Upper lobe of left lung (tissue), 6 donors: ENCODE data around the gene LMOD1. TPM values are rescaled to one million over a fixed set of nuclear protein-coding genes. Genes with fewer than 3 reads are reported as not detected.

ENCODE experiments used
- ATAC-seq, 2 donors: fragments of 200-7000 bp; cut with Tn5 transposase; one replicate each; pipeline ENCODE4 v1.9.1; 2022; ENCODE audit warnings: mild to moderate bottlenecking in 2 of 2, moderate library complexity in 2 of 2; ENCODE audit not compliant: low FRiP score in 2 of 2
- DNase-seq, 2 donors: peaks; one replicate each; pipeline ENCODE4 v3.0.0-alpha.2; 2019 to 2020
- H3K27ac ChIP-seq, 4 donors: fragments of 200-600 bp; sonication (generic); one replicate each; pipeline ENCODE4 v1.5.1; 2016 to 2019
- H3K27me3 ChIP-seq, 4 donors: fragments of 200-600 bp; sonication (generic); one replicate each; pipeline ENCODE4 v1.5.1; 2017 to 2019
- H3K36me3 ChIP-seq, 4 donors: fragments of 200-600 bp; sonication (generic); one replicate each; pipeline ENCODE4 v1.5.1; 2016 to 2019
- H3K4me1 ChIP-seq, 4 donors: fragments of 200-600 bp; sonication (generic); one replicate each; pipeline ENCODE4 v1.5.1; 2018 to 2019
- H3K4me3 ChIP-seq, 4 donors: fragments of 200-600 bp; sonication (generic); one replicate each; pipeline ENCODE4 v1.5.1; 2017 to 2019; ENCODE audit warnings: mild to moderate bottlenecking in 2 of 4, moderate library complexity in 1 of 4
- H3K9me3 ChIP-seq, 4 donors: fragments of 200-600 bp; sonication (generic); one replicate each; pipeline ENCODE4 v1.5.1; 2018 to 2019
- CTCF ChIP-seq, 6 experiments: fragments of 450-650 bp in 4 of 6; fragments of 200-600 bp in 2 of 6; sonication (generic) in 2 of 6; IDR thresholded peaks; one replicate each; pipeline ENCODE4 v1.5.1; 2016 to 2019; ENCODE audit warnings: antibody characterized with exemption in 6 of 6
- EP300 ChIP-seq, 4 donors: sonication (generic); formaldehyde crosslinking; IDR thresholded peaks; one replicate each; pipeline ENCODE4 v1.5.1; 2017; ENCODE audit warnings: antibody characterized with exemption in 4 of 4, control low read depth in 2 of 4
- POLR2A ChIP-seq, 4 donors: fragments of 450-650 bp; IDR thresholded peaks; one replicate each; pipeline ENCODE4 v1.5.1; 2016 to 2017; ENCODE audit warnings: antibody characterized with exemption in 4 of 4, mild to moderate bottlenecking in 2 of 4
- POLR2AphosphoS5 ChIP-seq, 2 donors: sonication (generic); formaldehyde crosslinking; IDR thresholded peaks; one replicate each; pipeline ENCODE4 v1.5.1; 2017; ENCODE audit warnings: antibody characterized with exemption in 2 of 2
- WGBS, 2 donors: methylation state at CpG; one replicate each; pipeline ENCODE4 v1.1.5; 2017 to 2018; 5-methylcytosine and 5-hydroxymethylcytosine counted together
- total RNA-seq, 6 donors: library from RNA; depleted of rRNA in 4 of 6; stranded (reverse); fragments of >200 nt in 4 of 6; gene quantifications; one replicate each; pipeline versions ENCODE4 v1.1.0 to v1.2.1, GENCODE V29; 2016 to 2021
- donor health status: DM: no; HTN: no; CAD: no; lungs with moderate emphysema.
- donor health status: DM: no; HTN: yes; CAD: no; lungs with severe emphysema.

LMOD1 gene
- total RNA-seq, 6 donors from 2014 or later: 16.6 to 28.1 (median 22.9) TPM

GRCh38 chr1:201958348-201958747 is 12.0 kb upstream of the LMOD1 start:
- DNase-seq (no peak), ATAC-seq (no peak)
- H3K4me3 ChIP-seq: no peak overlapping the region
- no peaks in the 10 kb centered on the region for H3K9me3 ChIP-seq
- H3K4me1 ChIP-seq: peaks cover 9 to 21% (median 15%) of the 10 kb centered on the region in 4 donors
- H3K27me3 ChIP-seq: no peaks in the 10 kb centered on the region
- H3K36me3 ChIP-seq: peaks cover 7 to 64% (median 42%) of the 10 kb centered on the region in 4 donors
- WGBS, 2 donors: 89% methylated on average over 5 of the region's 5 CpGs
- TF ChIP-seq POLR2A (IDR thresholded peaks at IDR 0.05) (no peak), EP300 (IDR thresholded peaks at IDR 0.05) (no peak), POLR2AphosphoS5 (IDR thresholded peaks at IDR 0.05) (no peak), CTCF (IDR thresholded peaks at IDR 0.05) (no peak)
- H3K27ac ChIP-seq: no peak overlapping the region

- TF ChIP-seq EP300 (IDR thresholded peaks at IDR 0.05) (no peak), POLR2AphosphoS5 (IDR thresholded peaks at IDR 0.05) (no peak), CTCF (IDR thresholded peaks at IDR 0.05) (no peak), POLR2A (IDR thresholded peaks at IDR 0.05) (peak in 1 of 4 donors; percentile 14)
- Histone ChIP-seq H3K36me3 (peaks cover 0 to 38% (median 24%) of the 10 kb centered on the region in 4 donors), H3K27me3 (no peaks in the 10 kb centered on the region), H3K27ac (peak overlapping the region; percentile 89 to 92 (median 90)), H3K4me1 (peaks cover 9 to 21% (median 15%) of the 10 kb centered on the region in 4 donors), H3K4me3 (peak overlapping the region; percentile 76 to 98 (median 92)), H3K9me3 (no peaks in the 10 kb centered on the region)
- peak; percentile 76 to 82 for ATAC-seq
- no peak for DNase-seq
- WGBS, 2 donors: 0 to 1% methylated on average over 4 to 17 of the region's 17 CpGs
These were observed 9.4 kb upstream of the LMOD1 start for GRCh38 chr1:201955729-201956143.

- Histone ChIP-seq H3K27me3 (no peaks in the 10 kb centered on the region), H3K9me3 (no peaks in the 10 kb centered on the region), H3K4me1 (peaks cover 9 to 21% (median 15%) of the 10 kb centered on the region in 4 donors), H3K27ac (peak within 1 kb of the TSS; percentile 89 to 92 (median 90)), H3K36me3 (peaks cover 0 to 32% (median 23%) of the 10 kb centered on the region in 4 donors), H3K4me3 (peak within 1 kb of the TSS; percentile 76 to 98 (median 92))
- TF ChIP-seq POLR2AphosphoS5 (IDR thresholded peaks at IDR 0.05) (peak; percentile 89 to 96), POLR2A (IDR thresholded peaks at IDR 0.05) (peak in 3 of 4 donors; percentile 85 to 89 (median 89)), EP300 (IDR thresholded peaks at IDR 0.05) (peak in 1 of 4 donors; percentile 59), CTCF (IDR thresholded peaks at IDR 0.05) (no peak)
- WGBS, 2 donors: 0 to 2% methylated on average over 39 to 42 of the region's 43 CpGs
- peak; percentile 97 to 98 for DNase-seq
- ATAC-seq: peak; percentile 100
These were observed 8.8 kb upstream of the LMOD1 start, which contains the start of gene TIMM17A for GRCh38 chr1:201955009-201955728. TIMM17A (plus strand) TSS chr1:201955503; CDS start chr1:201955527, 24 bp downstream.

GRCh38 chr1:201954263-201955008 is 8.1 kb upstream of the LMOD1 start:
- peaks cover 0 to 25% (median 17%) of the 10 kb centered on the region in 4 donors for H3K36me3 ChIP-seq
- peaks cover 9 to 21% (median 15%) of the 10 kb centered on the region in 4 donors for H3K4me1 ChIP-seq
- no peak for ATAC-seq
- DNase-seq: no peak
- H3K27ac ChIP-seq: peak overlapping the region; percentile 89 to 92 (median 90)
- TF ChIP-seq POLR2AphosphoS5 (IDR thresholded peaks at IDR 0.05) (no peak), EP300 (IDR thresholded peaks at IDR 0.05) (no peak), CTCF (IDR thresholded peaks at IDR 0.05) (no peak), POLR2A (IDR thresholded peaks at IDR 0.05) (no peak)
- peak overlapping the region; percentile 76 to 98 (median 92) for H3K4me3 ChIP-seq
- no peaks in the 10 kb centered on the region for H3K9me3 ChIP-seq
- WGBS, 2 donors: 55 to 61% methylated on average over 24 of the region's 24 CpGs
- no peaks in the 10 kb centered on the region for H3K27me3 ChIP-seq
